Measurements from ENCODE around the gene RTL1.

The RTL1 gene

GRCh38 chr14:100864960-100865681 is 38.4 kb downstream of the RTL1 start:
- DNase-seq = no peak

DNA sequence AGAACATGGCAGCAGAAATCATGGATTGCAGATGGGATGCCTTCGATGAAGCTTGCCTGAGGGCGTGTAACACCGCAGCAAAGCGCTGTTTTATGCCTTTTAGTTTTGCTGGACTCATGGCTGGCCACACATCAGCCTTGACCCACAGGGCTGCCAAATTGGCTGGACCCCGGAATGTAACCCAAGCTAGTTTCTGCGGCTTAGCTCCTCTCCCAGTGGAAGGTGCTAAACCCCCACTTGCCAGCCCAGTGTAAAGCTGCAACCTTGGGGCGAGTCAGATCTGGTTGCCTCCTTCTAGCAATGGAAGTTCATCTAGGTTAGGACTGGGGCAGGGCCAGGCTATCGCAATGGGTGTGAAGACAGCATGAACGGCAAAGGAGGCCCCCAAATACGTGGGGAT is 39.3 kb downstream of the RTL1 start:
- no peak for DNase-seq

GRCh38 chr14:100862793-100863192 is 40.7 kb downstream of the RTL1 start:
- DNase-seq = no peak

GRCh38 chr14:100862277-100862676 is 41.2 kb downstream of the RTL1 start:
- no peak for DNase-seq

- DNase-seq = no peak
Observed at GRCh38 chr14:100861937-100862247, 41.6 kb downstream of the RTL1 start.

- DNase-seq = no peak
Observed at GRCh38 chr14:100861188-100861936, 42.2 kb downstream of the RTL1 start.

- no peak for DNase-seq
Observed at GRCh38 chr14:100860556-100861187, 42.9 kb downstream of the RTL1 start.

DNA sequence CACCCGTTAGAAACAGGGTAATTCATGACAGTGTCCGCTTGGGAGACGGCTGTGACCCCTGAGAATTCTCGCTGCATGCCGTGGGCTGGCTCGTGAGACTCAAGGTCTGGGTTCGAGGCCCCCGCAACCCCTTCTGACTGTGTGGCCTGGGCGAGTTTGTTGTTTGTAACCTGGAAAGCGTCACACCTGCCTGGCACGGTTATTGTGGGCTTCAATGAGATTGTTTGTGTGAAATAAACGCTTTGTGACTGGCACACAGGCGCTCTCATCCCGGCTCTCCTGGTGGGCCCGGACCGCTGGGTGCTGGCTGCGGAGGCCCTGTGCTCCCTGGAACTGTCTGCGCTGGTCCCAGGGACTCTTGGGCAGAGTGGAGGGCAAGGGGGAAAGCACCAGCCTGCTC is 43.7 kb downstream of the RTL1 start:
- no peak for DNase-seq

DNA sequence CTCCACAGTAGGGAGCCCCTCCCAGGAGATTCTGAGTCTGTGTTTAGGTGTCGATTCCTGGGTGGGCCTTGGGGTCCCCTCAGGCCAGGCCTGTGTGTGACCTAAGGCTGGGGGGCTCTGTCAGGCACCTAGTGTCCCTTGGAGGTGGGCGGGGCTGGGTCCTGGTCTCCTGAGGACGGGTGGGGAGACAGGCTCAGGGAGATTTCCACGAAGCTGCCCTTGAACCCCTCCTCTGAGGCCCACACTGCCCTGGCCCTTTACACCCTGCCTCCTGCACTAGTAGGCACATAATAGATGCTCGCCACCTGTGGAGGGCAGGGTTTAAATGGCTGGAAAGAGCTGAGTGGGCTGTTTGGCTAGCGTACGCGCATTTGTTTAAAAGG is 44.7 kb downstream of the RTL1 start:
- DNase-seq = no peak

DNA sequence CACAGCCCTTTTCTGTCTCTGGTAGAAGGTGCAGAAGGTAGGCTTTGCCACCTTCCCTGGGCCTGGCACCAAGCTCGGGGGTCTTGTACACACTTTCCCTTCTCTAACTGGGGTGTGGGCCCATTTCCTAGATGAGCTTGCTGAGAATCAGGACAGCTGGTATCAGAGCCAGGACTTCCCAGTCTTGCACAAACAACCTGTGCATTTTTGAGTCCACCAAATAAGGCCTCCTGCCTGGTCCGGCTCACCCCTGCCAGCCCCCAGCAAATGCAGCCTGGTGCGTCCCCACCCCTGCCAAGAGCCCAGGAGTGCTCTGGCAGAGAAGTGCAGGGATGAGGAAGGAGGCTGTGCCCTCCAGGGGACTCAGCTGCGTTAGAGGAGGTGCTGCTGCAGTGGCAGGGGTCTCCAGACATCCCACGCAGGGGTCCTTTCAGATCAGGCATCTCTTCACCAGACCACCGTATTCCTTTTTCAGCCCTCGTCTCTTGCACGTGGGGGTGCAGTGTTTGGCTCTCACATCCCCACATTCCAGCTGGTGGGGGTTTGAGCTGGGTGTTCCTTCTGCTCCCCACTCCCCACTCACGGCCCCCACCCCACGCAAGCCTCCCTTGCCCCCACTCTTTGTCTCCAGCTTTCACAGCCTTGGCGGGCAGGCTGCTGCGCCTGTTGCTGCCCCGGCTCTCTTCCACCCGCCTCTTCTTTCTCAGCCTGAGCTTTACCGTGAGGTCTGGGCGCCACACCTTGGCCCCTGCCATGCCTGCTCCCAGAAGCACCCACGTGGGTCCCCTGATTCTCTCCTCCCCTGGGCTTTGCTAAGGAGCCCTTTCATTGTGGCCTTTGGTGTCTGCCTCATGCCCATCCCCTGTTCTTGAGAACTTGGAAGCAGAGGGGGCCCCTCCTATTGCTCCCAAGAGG is 45.3 kb downstream of the RTL1 start:
- no peak for DNase-seq

- no peak for DNase-seq
Observed at GRCh38 chr14:100857233-100857922, 46.1 kb downstream of the RTL1 start.

- no peak for DNase-seq
Observed at GRCh38 chr14:100856056-100856950, 47.2 kb downstream of the RTL1 start.

DNA sequence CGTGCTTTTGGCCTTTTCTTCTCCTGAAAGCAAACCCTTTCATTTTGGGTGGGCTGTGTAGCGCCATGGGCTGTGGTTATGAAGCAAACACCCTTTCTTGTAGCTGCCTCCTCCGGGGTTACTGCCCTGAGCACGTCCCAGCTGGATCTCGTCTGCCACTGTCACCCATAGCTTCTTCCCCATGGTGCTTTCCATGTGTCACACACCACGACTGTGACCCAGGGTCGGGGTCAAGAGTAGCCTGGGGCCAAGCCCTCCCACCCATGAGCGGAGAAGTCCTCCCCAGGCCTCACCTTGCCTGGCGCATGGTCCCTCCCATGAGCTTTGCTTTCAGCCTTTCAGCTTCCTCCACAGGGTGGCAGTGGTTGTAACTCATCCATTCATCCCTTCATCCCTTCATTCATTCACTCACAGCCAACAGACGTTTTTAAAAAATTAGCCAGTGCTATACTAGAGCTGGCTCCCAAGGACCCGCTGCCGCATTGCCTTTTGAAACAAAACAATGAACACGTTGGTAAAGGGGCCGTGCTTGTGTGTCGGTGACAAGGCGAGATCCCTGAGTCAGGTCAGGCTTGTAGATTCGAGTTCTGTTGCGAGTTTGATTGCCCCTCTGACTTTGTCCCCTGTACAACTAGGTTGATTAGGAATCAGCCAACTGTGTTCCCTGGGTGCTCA is 48.1 kb downstream of the RTL1 start:
- DNase-seq = no peak

- DNase-seq = no peak
Observed at GRCh38 chr14:100854435-100854834, 49.1 kb downstream of the RTL1 start.

DNA sequence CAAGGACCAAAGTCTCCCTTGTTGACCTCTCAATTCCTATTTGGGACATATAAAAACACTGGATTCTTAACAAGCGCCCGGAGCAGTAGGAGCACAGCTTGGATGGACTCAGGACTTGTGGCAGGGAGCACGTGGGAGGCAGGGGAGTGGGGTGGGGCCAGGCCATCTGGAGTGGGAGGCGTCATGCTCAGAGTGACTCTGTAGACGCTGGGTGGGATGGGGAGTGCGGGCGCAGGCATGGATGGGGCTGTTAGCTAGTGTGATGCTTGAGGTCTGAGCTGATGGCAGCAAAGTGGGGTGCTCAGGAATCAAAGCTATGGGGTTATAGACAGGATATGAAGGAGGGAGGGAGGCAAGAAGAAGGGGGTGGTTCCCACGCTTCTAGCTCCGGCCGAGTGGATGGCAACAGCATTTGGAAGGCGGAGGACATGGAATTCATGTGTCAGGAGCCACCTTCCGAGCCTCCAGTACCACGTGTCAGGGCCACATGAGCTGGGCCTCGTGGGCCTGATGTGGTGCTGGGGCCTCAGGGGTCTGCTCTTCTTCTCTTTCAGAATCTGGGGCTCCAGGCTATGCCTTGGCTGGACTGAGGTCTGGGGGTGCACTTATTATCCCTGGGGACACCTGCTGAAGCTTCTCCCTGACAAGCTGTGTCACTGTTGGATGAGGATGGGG is 51.4 kb downstream of the RTL1 start:
- no peak for DNase-seq

GRCh38 chr14:100851586-100851916 is 52.0 kb downstream of the RTL1 start:
- DNase-seq = no peak

- peak; percentile 40 for DNase-seq
Observed at GRCh38 chr14:100850841-100851585, 52.5 kb downstream of the RTL1 start.

DNA sequence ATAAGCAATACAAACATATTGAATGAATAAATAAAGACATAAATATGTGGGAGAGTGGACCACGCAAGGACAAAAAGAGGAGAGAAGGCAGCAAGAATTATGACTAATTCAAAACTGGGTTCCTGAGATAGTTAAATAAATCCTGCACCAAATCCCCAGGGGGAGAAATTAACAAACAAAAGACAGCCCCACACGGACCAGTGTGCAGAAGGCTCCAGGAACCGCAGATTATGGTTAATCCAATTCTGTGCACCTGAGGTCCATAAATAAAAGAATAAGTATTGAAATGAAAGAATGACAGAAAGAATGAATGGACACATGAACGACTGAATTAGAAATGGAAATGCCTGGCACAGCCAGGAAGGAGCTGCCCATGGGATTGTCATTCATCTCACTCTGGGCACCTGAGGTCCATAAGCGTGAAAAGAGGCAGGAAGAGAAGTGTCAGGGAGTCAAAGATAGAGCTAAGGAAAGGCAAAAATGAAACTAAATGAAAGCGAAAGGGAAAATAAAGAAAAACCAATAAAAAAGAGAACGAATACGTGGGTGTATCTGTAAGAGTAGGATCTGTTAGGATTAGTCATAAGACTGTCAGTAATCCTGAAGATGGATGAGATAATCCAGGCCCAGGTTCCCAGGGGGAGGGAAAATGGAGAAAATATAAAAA is 54.3 kb downstream of the RTL1 start:
- DNase-seq = no peak

GRCh38 chr14:100846309-100846859 is 57.1 kb downstream of the RTL1 start:
- DNase-seq = no peak
